Stimulated activated CD4-positive, alpha-beta T cell treated with anti-CD3 and anti-CD28 coated beads, Interleukin-12 subunit alpha, Interleukin-12 subunit beta, amount 100 ng/mL, for 24 hours (primary cell): ENCODE measurements around the gene SCN3B.

Experiments used
- DNase-seq, 2 experiments: peaks; one replicate each; pipeline ENCODE4 v3.0.0-alpha.2; 2020; ENCODE audit warnings: low read depth in 2 of 2

The SCN3B gene

GRCh38 chr11:123659311-123659710 is 4.9 kb upstream of the SCN3B start:
- no peak for DNase-seq

- peak in 1 of 2 experiments; percentile 19 for DNase-seq
Observed at GRCh38 chr11:123653827-123654565, 428 bp downstream of the SCN3B start.

GRCh38 chr11:123653483-123653826 is 969 bp downstream of the SCN3B start:
- DNase-seq = no peak

- DNase-seq = no peak
Observed at GRCh38 chr11:123652599-123652998, 1.8 kb downstream of the SCN3B start.

- no peak for DNase-seq
Observed at GRCh38 chr11:123650901-123651300, 3.5 kb downstream of the SCN3B start.

GRCh38 chr11:123645286-123645975 is 9.0 kb downstream of the SCN3B start:
- DNase-seq = no peak

GRCh38 chr11:123642435-123642834 is 12.0 kb downstream of the SCN3B start:
- DNase-seq = no peak

GRCh38 chr11:123641495-123641840 is 13.0 kb downstream of the SCN3B start:
- no peak for DNase-seq

- DNase-seq = peak; percentile 14 to 41
Observed at GRCh38 chr11:123640677-123641494, 13.5 kb downstream of the SCN3B start.

GRCh38 chr11:123640029-123640428 is 14.4 kb downstream of the SCN3B start:
- no peak for DNase-seq

- no peak for DNase-seq
Observed at GRCh38 chr11:123630126-123630608, 24.3 kb downstream of the SCN3B start.

- DNase-seq = no peak
Observed at GRCh38 chr11:123628936-123629683, 25.3 kb downstream of the SCN3B start.

- no peak for DNase-seq
Observed at GRCh38 chr11:123624974-123625373, 29.4 kb downstream of the SCN3B start.

GRCh38 chr11:123622576-123622975 is 31.8 kb downstream of the SCN3B start:
- no peak for DNase-seq

- DNase-seq = no peak
Observed at GRCh38 chr11:123616505-123617198, 37.8 kb downstream of the SCN3B start.

GRCh38 chr11:123611698-123612097 is 42.7 kb downstream of the SCN3B start:
- no peak for DNase-seq

GRCh38 chr11:123608945-123609344 is 45.5 kb downstream of the SCN3B start:
- DNase-seq = no peak

- DNase-seq = no peak
Observed at GRCh38 chr11:123608371-123608770, 46.1 kb downstream of the SCN3B start.

GRCh38 chr11:123607781-123608180 is 46.6 kb downstream of the SCN3B start:
- no peak for DNase-seq

GRCh38 chr11:123603666-123604065 is 50.8 kb downstream of the SCN3B start:
- no peak for DNase-seq

GRCh38 chr11:123601743-123602142 is 52.7 kb downstream of the SCN3B start:
- no peak for DNase-seq
